SK-N-SH (cell line): ENCODE data around the gene SLC5A8.

Experiments used
- CHD2 ChIP-seq: fragments of 150-350 bp; IDR thresholded peaks from 2 replicates; pipeline ENCODE4 v1.6.1; 2018; ENCODE audit warnings: low read length; ENCODE audit not compliant: partially characterized antibody
- EZH2phosphoT487 ChIP-seq: fragments of 200-600 bp; sonication (generic); IDR thresholded peaks from 2 replicates; pipeline ENCODE4 v1.6.1; 2017; ENCODE audit warnings: low read depth, mixed run types, mild to moderate bottlenecking, antibody characterized with exemption, moderate library complexity, borderline replicate concordance
- GABPA ChIP-seq: IDR thresholded peaks from 2 replicates; pipeline ENCODE4 v1.4.0; 2012; ENCODE audit warnings: low read depth, mild to moderate bottlenecking
- JUND ChIP-seq: IDR thresholded peaks from 2 replicates; pipeline ENCODE4 v1.4.0; 2012
- TF ChIP-seq, protein P1 (sequence below): fragments of 150-350 bp; IDR thresholded peaks from 2 replicates; pipeline ENCODE4 v1.6.1; 2017; ENCODE audit warnings: antibody characterized with exemption, low read length, low read depth, borderline replicate concordance
- TF ChIP-seq, protein P2 (sequence below): IDR thresholded peaks from 2 replicates; pipeline ENCODE4 v1.6.1; 2012; ENCODE audit warnings: mild to moderate bottlenecking, low read depth, low read length, moderate library complexity
- TF ChIP-seq, protein P3 (sequence below): fragments of 200-600 bp; sonication (generic); IDR thresholded peaks from 2 replicates; pipeline ENCODE4 v1.6.1; 2017; ENCODE audit warnings: antibody characterized with exemption, mild to moderate bottlenecking, moderate library complexity

DNA sequence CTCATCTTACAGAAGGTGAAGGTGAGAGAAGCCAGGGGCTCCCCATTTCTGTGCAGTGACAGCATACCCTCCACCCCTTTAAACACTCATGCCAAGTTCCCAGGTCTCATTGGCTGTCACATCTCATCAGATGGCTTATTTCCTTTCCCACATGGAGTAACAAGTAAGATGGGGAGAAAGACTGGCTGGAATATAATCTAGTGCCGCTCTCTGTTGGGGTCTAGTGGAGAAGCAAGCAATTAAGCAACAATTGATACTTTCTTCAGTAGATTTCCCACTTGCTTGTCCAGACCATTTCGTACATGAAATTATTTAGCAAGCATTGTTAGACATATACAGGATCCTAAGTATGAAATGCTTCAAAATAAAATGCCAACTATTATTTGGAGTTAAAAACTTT, 92.2 kb downstream of the SLC5A8 start:
- TF ChIP-seq, protein P1, sequence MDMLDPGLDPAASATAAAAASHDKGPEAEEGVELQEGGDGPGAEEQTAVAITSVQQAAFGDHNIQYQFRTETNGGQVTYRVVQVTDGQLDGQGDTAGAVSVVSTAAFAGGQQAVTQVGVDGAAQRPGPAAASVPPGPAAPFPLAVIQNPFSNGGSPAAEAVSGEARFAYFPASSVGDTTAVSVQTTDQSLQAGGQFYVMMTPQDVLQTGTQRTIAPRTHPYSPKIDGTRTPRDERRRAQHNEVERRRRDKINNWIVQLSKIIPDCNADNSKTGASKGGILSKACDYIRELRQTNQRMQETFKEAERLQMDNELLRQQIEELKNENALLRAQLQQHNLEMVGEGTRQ, result no peak
- TF ChIP-seq, protein P2, sequence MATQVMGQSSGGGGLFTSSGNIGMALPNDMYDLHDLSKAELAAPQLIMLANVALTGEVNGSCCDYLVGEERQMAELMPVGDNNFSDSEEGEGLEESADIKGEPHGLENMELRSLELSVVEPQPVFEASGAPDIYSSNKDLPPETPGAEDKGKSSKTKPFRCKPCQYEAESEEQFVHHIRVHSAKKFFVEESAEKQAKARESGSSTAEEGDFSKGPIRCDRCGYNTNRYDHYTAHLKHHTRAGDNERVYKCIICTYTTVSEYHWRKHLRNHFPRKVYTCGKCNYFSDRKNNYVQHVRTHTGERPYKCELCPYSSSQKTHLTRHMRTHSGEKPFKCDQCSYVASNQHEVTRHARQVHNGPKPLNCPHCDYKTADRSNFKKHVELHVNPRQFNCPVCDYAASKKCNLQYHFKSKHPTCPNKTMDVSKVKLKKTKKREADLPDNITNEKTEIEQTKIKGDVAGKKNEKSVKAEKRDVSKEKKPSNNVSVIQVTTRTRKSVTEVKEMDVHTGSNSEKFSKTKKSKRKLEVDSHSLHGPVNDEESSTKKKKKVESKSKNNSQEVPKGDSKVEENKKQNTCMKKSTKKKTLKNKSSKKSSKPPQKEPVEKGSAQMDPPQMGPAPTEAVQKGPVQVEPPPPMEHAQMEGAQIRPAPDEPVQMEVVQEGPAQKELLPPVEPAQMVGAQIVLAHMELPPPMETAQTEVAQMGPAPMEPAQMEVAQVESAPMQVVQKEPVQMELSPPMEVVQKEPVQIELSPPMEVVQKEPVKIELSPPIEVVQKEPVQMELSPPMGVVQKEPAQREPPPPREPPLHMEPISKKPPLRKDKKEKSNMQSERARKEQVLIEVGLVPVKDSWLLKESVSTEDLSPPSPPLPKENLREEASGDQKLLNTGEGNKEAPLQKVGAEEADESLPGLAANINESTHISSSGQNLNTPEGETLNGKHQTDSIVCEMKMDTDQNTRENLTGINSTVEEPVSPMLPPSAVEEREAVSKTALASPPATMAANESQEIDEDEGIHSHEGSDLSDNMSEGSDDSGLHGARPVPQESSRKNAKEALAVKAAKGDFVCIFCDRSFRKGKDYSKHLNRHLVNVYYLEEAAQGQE, result no peak
- TF ChIP-seq, protein P3, sequence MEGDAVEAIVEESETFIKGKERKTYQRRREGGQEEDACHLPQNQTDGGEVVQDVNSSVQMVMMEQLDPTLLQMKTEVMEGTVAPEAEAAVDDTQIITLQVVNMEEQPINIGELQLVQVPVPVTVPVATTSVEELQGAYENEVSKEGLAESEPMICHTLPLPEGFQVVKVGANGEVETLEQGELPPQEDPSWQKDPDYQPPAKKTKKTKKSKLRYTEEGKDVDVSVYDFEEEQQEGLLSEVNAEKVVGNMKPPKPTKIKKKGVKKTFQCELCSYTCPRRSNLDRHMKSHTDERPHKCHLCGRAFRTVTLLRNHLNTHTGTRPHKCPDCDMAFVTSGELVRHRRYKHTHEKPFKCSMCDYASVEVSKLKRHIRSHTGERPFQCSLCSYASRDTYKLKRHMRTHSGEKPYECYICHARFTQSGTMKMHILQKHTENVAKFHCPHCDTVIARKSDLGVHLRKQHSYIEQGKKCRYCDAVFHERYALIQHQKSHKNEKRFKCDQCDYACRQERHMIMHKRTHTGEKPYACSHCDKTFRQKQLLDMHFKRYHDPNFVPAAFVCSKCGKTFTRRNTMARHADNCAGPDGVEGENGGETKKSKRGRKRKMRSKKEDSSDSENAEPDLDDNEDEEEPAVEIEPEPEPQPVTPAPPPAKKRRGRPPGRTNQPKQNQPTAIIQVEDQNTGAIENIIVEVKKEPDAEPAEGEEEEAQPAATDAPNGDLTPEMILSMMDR, result no peak
- TF ChIP-seq EZH2phosphoT487 (no peak), GABPA (no peak), JUND (no peak), CHD2 (no peak)
